Left lung (tissue), 10 donors: ENCODE data around the gene TOP2A. TPM values are rescaled to one million over a fixed set of nuclear protein-coding genes. Genes with fewer than 3 reads are reported as not detected.
"Not testable (repeated sequence)": the region's sequence is repeated elsewhere in the genome, so short reads cannot be mapped to it uniquely, and the experiment has no call there.

Experiments
- ATAC-seq: fragments of 200-7000 bp; cut with Tn5 transposase; one replicate; pipeline ENCODE4 v1.9.1; 2020; ENCODE audit warnings: moderate library complexity
- DNase-seq, 4 donors: peaks; one replicate each; pipeline ENCODE4 v3.0.0-alpha.2; 2013 to 2020
- H3K27ac ChIP-seq, 2 donors: fragments of 200-600 bp; sonication (generic) in 1 of 2; one replicate each; pipeline versions ENCODE4 v1.5.0 to v1.8.0; 2020 to 2021
- H3K27me3 ChIP-seq, 2 donors: fragments of 200-600 bp; sonication (generic) in 1 of 2; one replicate each; pipeline versions ENCODE4 v1.5.0 to v1.8.0; 2020 to 2021
- H3K36me3 ChIP-seq, 2 donors: fragments of 200-600 bp; sonication (generic) in 1 of 2; one replicate each; pipeline versions ENCODE4 v1.5.0 to v1.8.0; 2020 to 2021
- H3K4me1 ChIP-seq, 2 donors: fragments of 200-600 bp; one replicate each; pipeline ENCODE4 v1.8.0; 2021
- H3K4me3 ChIP-seq, 2 donors: fragments of 200-600 bp; sonication (generic) in 1 of 2; one replicate each; pipeline versions ENCODE4 v1.5.0 to v1.8.0; 2020 to 2021; ENCODE audit warnings: mild to moderate bottlenecking in 1 of 2
- H3K9me3 ChIP-seq, 2 donors: fragments of 200-600 bp; sonication (generic) in 1 of 2; one replicate each; pipeline versions ENCODE4 v1.5.0 to v1.8.0; 2020 to 2021
- CTCF ChIP-seq, 2 donors: fragments of 200-600 bp; sonication (generic) in 1 of 2; IDR thresholded peaks; one replicate each; pipeline versions ENCODE4 v1.5.0 to v1.8.0; 2021; ENCODE audit warnings: antibody characterized with exemption in 2 of 2
- intact Hi-C, 2 donors: fragments of 100-400 bp; cut with DNase I; formaldehyde crosslinking; loops; one replicate each; pipeline versions ENCODE4 v1.11.2 to v1.14.2; 2022
- polyA plus RNA-seq, 6 donors: library from polyadenylated mRNA; unstranded; fragments of 120-200 nt; gene quantifications; one replicate each; pipeline ENCODE4 v1.2.1, GENCODE V29; 2013; ENCODE audit not compliant: insufficient read length in 6 of 6
- total RNA-seq, 2 donors: library from RNA; stranded (reverse); fragmentation: NEBNext Ultra II Directional; extraction: Animal tissue kit (Norgen Biotek cat#: 25700); gene quantifications; one replicate each; pipeline ENCODE4 v1.2.1, GENCODE V29; 2021
- donor health status: DM: no; HTN: yes; CAD: no.
- donor health status: DM: no; HTN: no; CAD: no.

TOP2A gene
- total and polyA plus RNA-seq, 8 donors: 18.1 to 314 (median 139) TPM

GRCh38 chr17:40410082-40410481 is 7.6 kb downstream of the TOP2A start:
- peaks cover 0 to 17% of the 10 kb centered on the region in 2 donors for H3K36me3 ChIP-seq
- no peaks in the 10 kb centered on the region for H3K27me3 ChIP-seq
- ATAC-seq (no peak), DNase-seq (no peak)
- no peak overlapping the region for H3K27ac ChIP-seq
- intact Hi-C loops: no loop called here
- no peak for TF ChIP-seq CTCF (IDR thresholded peaks at IDR 0.05)
- H3K4me1 ChIP-seq: peaks cover 0 to 2% of the 10 kb centered on the region in 2 donors
- no peaks in the 10 kb centered on the region for H3K9me3 ChIP-seq
- H3K4me3 ChIP-seq: no peak overlapping the region

DNA sequence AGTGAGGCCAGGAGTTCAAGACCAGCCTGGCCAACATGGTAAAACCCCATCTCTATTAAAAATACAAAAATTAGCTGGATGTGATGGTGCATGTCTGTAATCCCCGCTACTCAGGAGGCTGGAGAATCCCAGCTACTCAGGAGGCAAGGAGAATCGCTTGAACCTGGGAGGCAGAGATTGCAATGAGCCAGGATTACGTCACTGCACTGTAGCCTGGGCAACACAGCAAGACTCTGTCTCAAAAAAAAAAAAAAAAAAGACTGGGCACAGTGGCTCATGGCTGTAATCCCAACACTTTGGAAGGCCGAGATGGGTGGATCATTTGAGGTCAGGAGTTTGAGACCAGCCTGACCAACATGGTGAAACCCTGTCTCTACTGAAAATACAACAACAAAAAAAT is 8.2 kb downstream of the TOP2A start:
- H3K4me3 ChIP-seq, H3K4me1 ChIP-seq, DNase-seq, H3K27ac ChIP-seq, ATAC-seq, H3K9me3 ChIP-seq, intact Hi-C loops, H3K27me3 ChIP-seq: not testable (repeated sequence)
- H3K36me3 ChIP-seq: peaks cover 0 to 17% of the 10 kb centered on the region in 2 donors

GRCh38 chr17:40407460-40407859 is 10.2 kb downstream of the TOP2A start:
- no peak overlapping the region for H3K4me3 ChIP-seq
- peaks cover 0 to 17% of the 10 kb centered on the region in 2 donors for H3K36me3 ChIP-seq
- H3K27ac ChIP-seq: no peak overlapping the region
- H3K4me1 ChIP-seq: no peaks in the 10 kb centered on the region
- H3K27me3 ChIP-seq: no peaks in the 10 kb centered on the region
- DNase-seq: no peak
- TF ChIP-seq CTCF (IDR thresholded peaks at IDR 0.05): no peak
- H3K9me3 ChIP-seq: no peaks in the 10 kb centered on the region
- ATAC-seq: no peak
- intact Hi-C loops: no loop called here

DNA sequence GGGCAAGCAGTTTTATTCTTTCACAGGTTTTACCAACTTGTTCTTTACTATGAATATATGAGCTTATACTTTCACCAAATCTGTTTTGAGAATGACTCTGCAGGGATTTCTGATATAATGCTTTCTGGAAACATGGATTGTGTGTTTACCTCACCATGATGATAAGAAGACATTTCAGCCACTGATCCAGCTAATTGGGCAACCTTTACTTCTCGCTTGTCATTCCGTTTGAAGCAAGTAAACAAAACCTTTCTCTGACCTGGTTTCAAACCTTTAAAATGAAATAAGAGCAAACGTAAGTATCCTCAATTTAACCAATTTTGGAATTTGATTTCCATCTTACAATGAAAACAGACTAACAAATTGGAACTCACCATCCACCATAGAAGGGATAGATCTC is 13.7 kb downstream of the TOP2A start:
- Histone ChIP-seq H3K4me1 (no peaks in the 10 kb centered on the region), H3K9me3 (no peaks in the 10 kb centered on the region), H3K4me3 (no peak overlapping the region), H3K27ac (no peak overlapping the region), H3K36me3 (peaks cover 0 to 7% of the 10 kb centered on the region in 2 donors), H3K27me3 (no peaks in the 10 kb centered on the region)
- DNase-seq (no peak), ATAC-seq (no peak)
- TF ChIP-seq CTCF (IDR thresholded peaks at IDR 0.05): no peak
- intact Hi-C loops: no loop called here

DNA sequence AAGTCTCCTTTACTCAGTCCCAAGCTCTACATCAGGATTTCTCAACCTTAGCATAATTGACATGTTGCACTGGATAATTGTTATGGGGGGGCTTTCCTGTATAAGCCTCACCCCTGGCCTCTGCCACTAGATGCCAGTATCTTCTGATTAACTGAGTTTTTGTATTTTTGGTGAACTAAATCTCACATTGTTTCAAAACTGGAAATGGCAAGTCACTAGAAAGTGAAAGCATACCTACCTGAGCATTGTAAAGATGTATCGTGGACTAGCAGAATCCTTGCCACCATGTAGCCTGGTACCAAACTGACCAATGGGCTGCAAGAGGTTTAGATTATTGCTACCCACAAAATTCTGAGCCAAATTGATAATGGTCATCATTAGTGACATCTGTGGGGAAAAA is 15.0 kb downstream of the TOP2A start:
- H3K9me3 ChIP-seq: no peaks in the 10 kb centered on the region
- H3K4me1 ChIP-seq: no peaks in the 10 kb centered on the region
- no peak for DNase-seq
- no peak for TF ChIP-seq CTCF (IDR thresholded peaks at IDR 0.05)
- peaks cover 0 to 7% of the 10 kb centered on the region in 2 donors for H3K36me3 ChIP-seq
- H3K27me3 ChIP-seq: no peaks in the 10 kb centered on the region
- ATAC-seq: no peak
- no peak overlapping the region for H3K27ac ChIP-seq
- intact Hi-C loops: no loop called here
- H3K4me3 ChIP-seq: no peak overlapping the region

DNA sequence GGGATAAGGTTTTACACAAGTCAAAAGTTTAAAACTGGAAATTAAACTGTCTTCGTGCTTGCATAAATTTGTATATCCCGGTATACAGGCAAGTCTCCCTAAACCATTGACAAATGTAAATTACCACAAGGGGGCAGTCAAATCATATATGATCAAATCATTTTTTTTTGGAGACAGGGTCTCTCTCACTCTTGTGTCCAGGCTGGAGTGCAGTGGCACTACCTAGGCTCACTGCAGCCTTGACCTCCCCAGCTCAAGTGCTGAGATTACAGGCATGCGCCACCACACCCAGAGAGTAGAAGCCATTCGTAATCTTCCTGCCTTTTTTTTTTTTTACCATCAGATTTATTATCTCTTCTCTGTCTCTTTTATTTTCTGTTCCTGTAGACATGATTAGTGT is 18.5 kb downstream of the TOP2A start:
- no peaks in the 10 kb centered on the region for H3K4me1 ChIP-seq
- no peak overlapping the region for H3K27ac ChIP-seq
- peaks cover 0 to 5% of the 10 kb centered on the region in 2 donors for H3K36me3 ChIP-seq
- H3K27me3 ChIP-seq: no peaks in the 10 kb centered on the region
- peak; percentile 55 to 61 for TF ChIP-seq CTCF (IDR thresholded peaks at IDR 0.05)
- intact Hi-C loops: no loop called here
- H3K4me3 ChIP-seq: no peak overlapping the region
- peak; percentile 74 for ATAC-seq
- DNase-seq: peak in 1 of 4 donors; percentile 67
- H3K9me3 ChIP-seq: no peaks in the 10 kb centered on the region

- H3K36me3 ChIP-seq: peaks cover 0 to 20% of the 10 kb centered on the region in 2 donors
- intact Hi-C loops, H3K4me1 ChIP-seq, H3K27me3 ChIP-seq, H3K9me3 ChIP-seq, DNase-seq, H3K27ac ChIP-seq, H3K4me3 ChIP-seq, ATAC-seq: not testable (repeated sequence)
These were observed 31.1 kb downstream of the TOP2A start for GRCh38 chr17:40386555-40386954.
